Vagina (tissue), 2 donors: ENCODE data around the gene ZMYM3. TPM values are rescaled to one million over a fixed set of nuclear protein-coding genes. Genes with fewer than 3 reads are reported as not detected.

Source experiments
- DNase-seq, 2 donors: peaks; one replicate each; pipeline ENCODE4 v3.0.0-alpha.2; 2017; ENCODE audit errors: extremely low spot score in 2 of 2
- H3K27ac ChIP-seq: fragments of 200-600 bp; sonication (generic); one replicate; pipeline ENCODE4 v1.5.1; 2019
- H3K27me3 ChIP-seq: fragments of 200-600 bp; sonication (generic); one replicate; pipeline ENCODE4 v1.5.1; 2019
- H3K36me3 ChIP-seq, 2 donors: fragments of 200-600 bp; sonication (generic); one replicate each; pipeline ENCODE4 v1.5.1; 2017 to 2019
- H3K4me1 ChIP-seq: fragments of 200-600 bp; sonication (generic); one replicate; pipeline ENCODE4 v1.5.1; 2019
- H3K4me3 ChIP-seq, 2 donors: fragments of 200-600 bp; sonication (generic); 1 replicate in 1 of 2; 2 replicates in 1 of 2; pipeline ENCODE4 v1.5.1; 2016 to 2019
- H3K9me3 ChIP-seq: fragments of 200-600 bp; sonication (generic); one replicate; pipeline ENCODE4 v1.5.1; 2019
- POLR2A ChIP-seq, 2 donors: fragments of 450-650 bp; IDR thresholded peaks; one replicate each; pipeline ENCODE4 v1.6.1; 2017; ENCODE audit warnings: antibody characterized with exemption in 2 of 2, mild to moderate bottlenecking in 2 of 2, moderate library complexity in 2 of 2
- POLR2AphosphoS5 ChIP-seq, 2 donors: sonication (generic); formaldehyde crosslinking; IDR thresholded peaks; one replicate each; pipeline ENCODE4 v1.9.0; 2017; ENCODE audit warnings: antibody characterized with exemption in 2 of 2, mild to moderate bottlenecking in 2 of 2, low read depth in 1 of 2; ENCODE audit not compliant: insufficient read depth in 1 of 2
- intact Hi-C: fragments of 100-400 bp; cut with DNase I; formaldehyde crosslinking; loops from one replicate; pipeline ENCODE4 v1.15.1; 2023
- total RNA-seq: library from RNA; depleted of rRNA; stranded (reverse); fragments of >200 nt; gene quantifications from one replicate; pipeline ENCODE4 v1.2.3, GENCODE V29; 2016
- TF ChIP-seq, protein P1 (sequence below), 3 experiments: fragments of 450-650 bp in 2 of 3; fragments of 200-600 bp in 1 of 3; sonication (generic) in 1 of 3; IDR thresholded peaks; one replicate each; pipeline ENCODE4 v1.5.1; 2017 to 2019; ENCODE audit warnings: antibody characterized with exemption in 3 of 3, mild to moderate bottlenecking in 2 of 3, moderate library complexity in 2 of 3

Gene ZMYM3
- total RNA-seq, 1 donor from 2014 or later = 27.0 TPM

DNA sequence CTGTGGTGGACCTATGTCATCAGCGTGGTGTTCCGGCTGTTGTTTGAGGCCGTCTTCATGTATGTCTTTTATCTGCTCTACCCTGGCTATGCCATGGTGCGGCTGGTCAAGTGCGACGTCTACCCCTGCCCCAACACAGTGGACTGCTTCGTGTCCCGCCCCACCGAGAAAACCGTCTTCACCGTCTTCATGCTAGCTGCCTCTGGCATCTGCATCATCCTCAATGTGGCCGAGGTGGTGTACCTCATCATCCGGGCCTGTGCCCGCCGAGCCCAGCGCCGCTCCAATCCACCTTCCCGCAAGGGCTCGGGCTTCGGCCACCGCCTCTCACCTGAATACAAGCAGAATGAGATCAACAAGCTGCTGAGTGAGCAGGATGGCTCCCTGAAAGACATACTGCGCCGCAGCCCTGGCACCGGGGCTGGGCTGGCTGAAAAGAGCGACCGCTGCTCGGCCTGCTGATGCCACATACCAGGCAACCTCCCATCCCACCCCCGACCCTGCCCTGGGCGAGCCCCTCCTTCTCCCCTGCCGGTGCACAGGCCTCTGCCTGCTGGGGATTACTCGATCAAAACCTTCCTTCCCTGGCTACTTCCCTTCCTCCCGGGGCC, 29.7 kb downstream of the ZMYM3 start:
- Histone ChIP-seq H3K4me1 (no peaks in the 10 kb centered on the region), H3K9me3 (no peaks in the 10 kb centered on the region), H3K27ac (no peak overlapping the region), H3K36me3 (no peaks in the 10 kb centered on the region), H3K4me3 (no peak overlapping the region), H3K27me3 (no peaks in the 10 kb centered on the region)
- DNase-seq = no peak
- TF ChIP-seq, protein P1, sequence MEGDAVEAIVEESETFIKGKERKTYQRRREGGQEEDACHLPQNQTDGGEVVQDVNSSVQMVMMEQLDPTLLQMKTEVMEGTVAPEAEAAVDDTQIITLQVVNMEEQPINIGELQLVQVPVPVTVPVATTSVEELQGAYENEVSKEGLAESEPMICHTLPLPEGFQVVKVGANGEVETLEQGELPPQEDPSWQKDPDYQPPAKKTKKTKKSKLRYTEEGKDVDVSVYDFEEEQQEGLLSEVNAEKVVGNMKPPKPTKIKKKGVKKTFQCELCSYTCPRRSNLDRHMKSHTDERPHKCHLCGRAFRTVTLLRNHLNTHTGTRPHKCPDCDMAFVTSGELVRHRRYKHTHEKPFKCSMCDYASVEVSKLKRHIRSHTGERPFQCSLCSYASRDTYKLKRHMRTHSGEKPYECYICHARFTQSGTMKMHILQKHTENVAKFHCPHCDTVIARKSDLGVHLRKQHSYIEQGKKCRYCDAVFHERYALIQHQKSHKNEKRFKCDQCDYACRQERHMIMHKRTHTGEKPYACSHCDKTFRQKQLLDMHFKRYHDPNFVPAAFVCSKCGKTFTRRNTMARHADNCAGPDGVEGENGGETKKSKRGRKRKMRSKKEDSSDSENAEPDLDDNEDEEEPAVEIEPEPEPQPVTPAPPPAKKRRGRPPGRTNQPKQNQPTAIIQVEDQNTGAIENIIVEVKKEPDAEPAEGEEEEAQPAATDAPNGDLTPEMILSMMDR (IDR thresholded peaks at IDR 0.05) = no peak
- TF ChIP-seq POLR2AphosphoS5 (IDR thresholded peaks at IDR 0.05; ENCODE audit: insufficient read depth in 1 of 2, low read depth in 1 of 2) (no peak), POLR2A (IDR thresholded peaks at IDR 0.05) (no peak)
- intact Hi-C loops = no loop called here

DNA sequence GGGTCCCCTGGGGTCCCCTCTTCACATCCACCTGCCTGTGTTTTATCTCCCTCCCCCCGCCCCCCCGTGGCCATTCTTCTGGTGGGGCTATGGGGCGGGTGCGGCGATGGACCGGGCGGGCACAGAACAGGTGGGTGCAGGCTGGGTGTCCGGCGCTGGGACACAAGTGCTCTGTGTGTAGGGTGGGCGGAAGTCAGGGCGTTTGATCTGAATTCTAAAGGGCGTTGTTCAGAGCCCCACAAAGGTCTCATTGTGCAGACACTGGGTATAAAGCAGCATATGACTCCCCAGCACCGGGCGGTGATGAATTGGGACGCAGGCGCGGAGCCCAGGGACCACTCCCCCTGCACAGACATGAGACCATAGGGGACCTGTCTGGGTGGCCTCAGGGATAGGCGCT, 31.0 kb downstream of the ZMYM3 start, which contains the start of gene GJB1:
Gene GJB1 (plus strand): TSS at position 296 of the 400 bp plus-strand sequence. CDS start 484 bp downstream, outside the sequence.
- Histone ChIP-seq H3K4me3 (no peak within 1 kb of the TSS), H3K27me3 (no peaks in the 10 kb centered on the region), H3K27ac (no peak within 1 kb of the TSS), H3K36me3 (no peaks in the 10 kb centered on the region), H3K9me3 (no peaks in the 10 kb centered on the region), H3K4me1 (no peaks in the 10 kb centered on the region)
- TF ChIP-seq POLR2A (IDR thresholded peaks at IDR 0.05) (no peak), POLR2AphosphoS5 (IDR thresholded peaks at IDR 0.05; ENCODE audit: insufficient read depth in 1 of 2, low read depth in 1 of 2) (no peak)
- TF ChIP-seq, protein P1 (IDR thresholded peaks at IDR 0.05) = no peak
- intact Hi-C loops = no loop called here
- no peak for DNase-seq

DNA sequence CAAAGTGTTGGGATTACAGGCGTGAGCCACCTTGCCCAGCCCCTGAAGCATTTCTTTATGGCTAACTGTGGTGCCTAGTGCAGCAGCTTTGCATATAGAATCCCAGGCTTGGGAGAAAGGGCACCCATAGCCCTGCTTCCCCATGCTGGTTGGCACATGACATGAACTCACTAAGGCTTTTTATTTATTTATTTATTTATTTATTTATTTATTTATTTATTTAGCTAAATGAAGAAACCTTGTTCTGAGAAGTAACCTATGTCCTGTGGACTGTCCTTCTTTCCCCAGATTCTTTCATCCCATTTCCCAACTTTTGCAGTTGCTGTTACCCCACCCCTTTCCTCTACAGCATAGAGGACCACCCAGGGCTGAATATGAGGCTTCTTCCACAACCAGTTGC, 32.8 kb downstream of the ZMYM3 start:
- intact Hi-C loops = no loop called here
- Histone ChIP-seq H3K27ac (no peak overlapping the region), H3K27me3 (no peaks in the 10 kb centered on the region), H3K9me3 (no peaks in the 10 kb centered on the region), H3K4me3 (no peak overlapping the region), H3K4me1 (no peaks in the 10 kb centered on the region), H3K36me3 (no peaks in the 10 kb centered on the region)
- TF ChIP-seq, protein P1 (IDR thresholded peaks at IDR 0.05) = no peak
- no peak for TF ChIP-seq POLR2AphosphoS5 (IDR thresholded peaks at IDR 0.05; ENCODE audit: insufficient read depth in 1 of 2, low read depth in 1 of 2)
- TF ChIP-seq POLR2A (IDR thresholded peaks at IDR 0.05) = no peak
- no peak for DNase-seq

DNA sequence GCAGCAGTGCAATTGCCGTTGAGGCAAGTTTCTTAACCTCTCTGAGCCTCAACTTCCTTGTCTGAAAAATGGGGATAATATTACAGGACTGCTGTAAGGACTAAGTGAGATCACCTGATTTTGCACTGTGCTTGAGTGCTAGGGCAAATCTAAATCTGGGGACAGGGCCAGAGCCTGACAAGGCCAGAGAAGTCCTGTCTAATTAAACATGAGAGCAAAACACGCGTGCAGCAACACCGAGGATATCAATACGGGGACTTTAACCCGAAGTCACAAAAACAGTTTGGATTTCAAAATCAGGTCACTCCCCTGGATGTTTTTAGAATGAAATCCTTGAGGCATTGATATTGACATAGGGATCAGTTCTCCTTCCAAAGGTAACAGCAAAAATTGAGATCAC, 36.6 kb downstream of the ZMYM3 start:
- intact Hi-C loops = no loop called here
- H3K27me3 ChIP-seq = no peaks in the 10 kb centered on the region

DNA sequence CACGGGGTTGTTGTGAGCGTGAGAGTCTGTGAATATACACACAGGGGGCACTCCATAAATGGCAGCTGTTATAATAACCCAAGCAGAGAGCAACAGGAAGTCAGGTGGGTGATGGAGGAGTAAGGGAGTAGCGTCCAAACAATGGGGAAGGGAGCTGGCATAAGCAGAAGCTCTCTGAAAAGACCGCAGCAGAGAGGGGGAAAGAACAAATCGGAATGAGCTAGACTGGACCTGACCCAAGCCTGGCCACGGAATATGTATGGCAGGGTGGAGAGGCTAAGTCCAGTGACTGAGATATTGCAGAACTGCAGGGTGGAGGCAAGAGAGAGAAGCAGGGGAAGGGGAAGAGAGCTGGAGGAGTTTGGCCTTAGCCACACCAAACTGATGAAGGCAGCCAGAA, 37.5 kb downstream of the ZMYM3 start:
- DNase-seq = no peak
- intact Hi-C loops = no loop called here
- Histone ChIP-seq H3K27me3 (no peaks in the 10 kb centered on the region), H3K36me3 (no peaks in the 10 kb centered on the region), H3K27ac (no peak overlapping the region), H3K4me3 (no peak overlapping the region), H3K9me3 (no peaks in the 10 kb centered on the region), H3K4me1 (no peaks in the 10 kb centered on the region)
- TF ChIP-seq, protein P1 (IDR thresholded peaks at IDR 0.05) = no peak
- TF ChIP-seq POLR2A (IDR thresholded peaks at IDR 0.05) (no peak), POLR2AphosphoS5 (IDR thresholded peaks at IDR 0.05; ENCODE audit: insufficient read depth in 1 of 2, low read depth in 1 of 2) (no peak)

More for the DNA sequence above, 36.6 kb downstream of the ZMYM3 start:
- TF ChIP-seq POLR2A (IDR thresholded peaks at IDR 0.05) (no peak), POLR2AphosphoS5 (IDR thresholded peaks at IDR 0.05; ENCODE audit: insufficient read depth in 1 of 2, low read depth in 1 of 2) (no peak)
- TF ChIP-seq, protein P1 (IDR thresholded peaks at IDR 0.05) = no peak
- Histone ChIP-seq H3K36me3 (no peaks in the 10 kb centered on the region), H3K27ac (no peak overlapping the region), H3K4me3 (no peak overlapping the region), H3K4me1 (no peaks in the 10 kb centered on the region), H3K9me3 (no peaks in the 10 kb centered on the region)
- no peak for DNase-seq
